Renal cortical epithelial cell (primary cell): ENCODE measurements around the gene HSF2BP. TPM values are rescaled to one million over a fixed set of nuclear protein-coding genes. Genes with fewer than 3 reads are reported as not detected.
"Not testable (repeated sequence)": the region's sequence is repeated elsewhere in the genome, so short reads cannot be mapped to it uniquely, and the experiment has no call there.

Experiments used
- DNase-seq: peaks from one replicate; pipeline ENCODE4 v3.0.0-alpha.2; 2011; ENCODE audit warnings: low read depth
- total RNA-seq: library from RNA; depleted of rRNA; stranded (reverse); fragments of >200 nt; gene quantifications from 2 replicates; pipeline ENCODE4 v1.2.3, GENCODE V29; 2014

HSF2BP gene
- total RNA-seq, 1 donor from 2014 or later, result 2.6 TPM

DNA sequence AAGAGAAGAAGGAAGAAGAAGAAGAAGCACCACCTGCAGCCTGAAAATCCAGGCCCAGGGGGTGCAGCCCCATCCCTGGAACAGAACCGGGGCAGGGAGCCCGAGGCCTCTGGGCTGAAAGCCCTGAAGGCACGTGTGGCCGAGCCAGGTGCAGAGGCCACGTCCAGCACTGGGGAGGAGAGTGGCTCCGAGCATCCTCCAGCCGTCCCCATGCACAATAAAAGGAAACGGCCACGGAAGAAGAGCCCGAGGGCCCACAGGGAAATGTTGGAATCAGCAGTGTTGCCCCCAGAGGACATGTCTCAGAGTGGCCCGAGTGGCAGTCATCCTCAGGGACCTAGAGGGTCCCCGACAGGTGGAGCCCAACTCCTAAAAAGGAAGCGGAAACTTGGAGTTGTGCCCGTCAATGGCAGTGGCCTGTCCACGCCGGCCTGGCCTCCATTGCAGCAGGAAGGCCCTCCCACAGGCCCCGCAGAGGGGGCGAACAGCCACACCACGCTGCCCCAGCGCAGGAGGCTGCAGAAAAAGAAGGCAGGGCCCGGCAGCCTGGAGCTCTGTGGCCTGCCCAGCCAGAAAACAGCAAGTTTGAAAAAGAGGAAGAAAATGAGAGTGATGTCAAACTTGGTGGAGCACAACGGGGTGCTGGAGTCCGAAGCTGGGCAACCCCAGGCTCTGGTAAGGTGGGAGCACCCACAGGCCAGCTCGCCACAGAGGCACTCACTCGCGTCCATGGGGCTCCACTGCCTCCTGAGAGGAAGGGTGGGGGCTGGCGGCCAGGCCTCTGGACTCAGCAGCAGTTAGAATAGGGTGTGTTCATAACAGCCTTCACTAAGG, 28.5 kb upstream of the HSF2BP start:
- no peak for DNase-seq

DNA sequence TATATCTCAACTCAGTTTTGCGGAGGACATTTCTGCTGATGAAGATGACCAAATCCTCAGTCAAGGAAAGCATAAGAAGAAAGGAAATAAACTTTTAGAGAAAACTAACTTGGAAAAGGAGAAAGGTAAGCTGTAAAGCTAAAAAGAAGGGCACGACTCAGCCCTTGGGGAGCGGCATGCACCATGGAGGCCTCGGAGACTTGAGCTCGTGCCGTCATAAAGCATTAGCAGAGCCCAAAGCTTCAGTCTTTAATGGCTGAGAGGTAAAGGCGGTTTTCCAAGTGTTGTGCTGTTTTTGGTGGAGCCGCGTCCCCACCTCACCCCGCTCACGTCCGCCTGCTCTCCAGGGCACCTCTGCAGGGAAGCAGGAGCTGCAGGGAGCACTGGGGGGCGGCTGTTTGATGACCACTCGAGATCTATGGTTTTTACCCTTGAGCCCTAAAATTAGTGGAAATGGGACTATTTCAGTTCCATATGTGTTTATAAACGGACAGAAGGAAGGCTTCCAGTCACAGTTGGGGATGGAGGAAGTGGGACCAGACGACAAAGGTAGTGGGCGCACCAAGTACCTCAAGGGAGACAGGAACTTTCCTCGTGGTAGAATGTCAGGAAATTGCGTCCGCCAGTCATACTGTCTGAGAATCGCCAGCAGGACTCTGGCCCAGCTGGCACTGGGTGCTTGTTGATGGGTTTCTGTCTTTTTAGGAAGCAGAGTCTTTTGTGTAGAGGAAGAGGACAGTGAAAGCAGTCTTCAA, 27.7 kb upstream of the HSF2BP start:
- DNase-seq, result no peak

DNA sequence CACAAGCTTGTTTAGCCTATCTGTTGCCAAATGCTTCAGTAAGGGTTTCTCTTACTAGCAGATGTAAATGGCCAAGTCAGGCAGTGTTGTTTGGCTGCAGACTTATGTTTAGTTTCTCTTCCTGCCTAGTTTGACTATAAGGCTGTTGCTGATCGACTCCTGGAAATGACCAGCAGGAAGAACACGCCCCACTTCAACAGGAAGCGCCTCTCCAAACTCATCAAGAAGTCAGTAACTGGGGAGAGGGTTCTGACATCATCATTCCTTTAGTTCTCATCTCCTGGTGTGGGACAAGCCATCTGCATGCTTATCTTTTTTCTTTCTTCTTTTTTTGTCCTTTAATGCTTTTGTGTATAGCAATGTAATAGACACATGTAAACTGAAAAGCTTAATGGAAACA, 25.1 kb upstream of the HSF2BP start:
- DNase-seq, result no peak

DNA sequence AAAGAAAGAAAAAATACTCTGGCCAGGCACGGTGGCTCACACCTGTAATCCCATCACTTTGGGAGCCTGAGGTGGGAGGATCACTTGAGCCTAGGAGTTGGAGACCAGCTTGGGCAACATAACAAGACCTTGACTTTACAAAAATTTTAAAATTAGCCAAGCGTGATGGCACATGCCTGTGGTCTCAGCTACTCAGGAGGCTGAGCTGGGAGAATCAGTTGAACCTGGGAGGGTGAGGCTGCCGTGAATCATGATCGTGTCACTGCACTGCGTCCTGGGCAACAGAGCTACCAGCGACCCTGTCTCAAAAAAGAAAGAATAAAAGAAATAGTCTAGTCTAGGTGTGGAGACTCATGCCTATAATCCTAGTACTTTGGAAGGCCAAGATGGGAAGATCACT, 22.4 kb upstream of the HSF2BP start:
- DNase-seq, result peak; percentile 56

DNA sequence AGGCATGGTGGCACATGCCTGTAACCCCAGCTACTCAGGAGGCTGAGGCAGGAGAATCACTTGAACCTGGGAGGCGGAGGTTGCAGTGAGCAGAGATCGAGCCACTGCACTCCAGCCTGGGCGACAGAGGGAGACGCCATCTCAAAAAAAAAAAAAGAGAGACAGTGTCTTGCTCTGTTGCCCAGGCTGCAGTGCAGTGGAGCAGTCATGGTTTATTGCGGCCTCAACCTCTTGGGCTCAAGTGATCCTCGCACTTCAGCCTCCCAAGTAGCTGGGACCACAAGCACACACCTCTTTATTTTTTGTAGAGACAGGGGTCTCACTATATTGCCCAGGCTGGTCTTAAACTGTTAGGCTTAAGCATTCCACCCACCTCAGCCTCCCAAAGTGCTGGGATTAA, 21.1 kb upstream of the HSF2BP start:
- DNase-seq, result not testable (repeated sequence)

DNA sequence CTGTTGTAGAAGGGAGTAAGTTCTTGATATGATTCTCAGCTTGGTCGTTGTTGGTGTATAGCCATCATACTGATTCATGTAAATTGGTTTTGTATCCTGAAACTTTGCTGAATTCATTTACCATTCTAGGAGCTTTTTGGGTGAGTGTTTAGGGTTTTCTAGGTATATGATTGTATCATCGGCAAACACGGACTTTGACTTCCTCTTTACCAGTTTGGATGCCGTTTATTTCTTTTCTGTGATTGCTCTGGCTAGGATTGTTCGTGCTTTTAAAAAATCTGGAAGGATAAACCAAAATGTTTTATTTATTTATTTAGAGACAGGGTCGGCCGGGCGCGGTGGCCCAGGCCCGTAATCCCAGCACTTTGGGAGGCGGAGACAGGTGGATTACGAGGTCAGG, 20.7 kb upstream of the HSF2BP start:
- DNase-seq, result no peak

DNA sequence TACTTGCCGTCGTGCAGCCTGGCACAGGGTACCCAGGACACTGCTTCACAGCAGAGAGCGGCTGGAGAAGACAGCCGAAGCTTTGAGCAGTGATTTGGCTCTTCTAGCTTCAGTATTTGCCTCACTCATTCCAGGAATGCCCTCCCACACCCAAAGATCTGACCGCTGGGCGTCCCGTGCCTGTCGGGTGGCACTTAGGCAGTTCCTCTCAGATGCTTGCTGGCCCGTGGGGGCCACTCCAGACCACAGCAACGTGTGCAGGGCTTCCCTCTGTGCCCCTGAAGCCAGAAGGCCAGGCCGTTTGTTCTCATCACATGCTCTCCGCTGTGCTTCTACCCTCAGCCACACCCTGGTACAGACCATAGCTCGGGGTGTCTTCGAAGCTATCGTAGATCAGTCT, 17.1 kb upstream of the HSF2BP start:
- DNase-seq, result no peak

DNA sequence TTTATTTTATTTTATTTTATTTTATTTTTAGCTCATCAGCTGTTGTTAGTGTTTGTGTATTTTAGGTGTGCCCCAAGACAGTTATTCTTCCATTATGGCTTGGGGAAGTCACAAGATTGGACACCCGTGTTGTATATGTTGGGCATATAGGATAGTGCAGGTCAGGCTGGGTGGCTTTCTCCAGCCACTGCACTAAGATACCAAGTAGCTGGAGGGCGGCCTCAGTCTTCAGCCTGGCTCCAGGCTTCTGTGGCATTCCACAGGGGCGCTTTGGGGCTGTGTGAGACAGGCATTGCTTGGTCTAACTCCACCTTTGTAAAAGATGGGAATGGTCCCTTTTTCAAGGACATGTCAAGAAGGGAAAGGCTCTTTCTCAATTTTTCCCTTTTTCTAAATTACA, 16.6 kb upstream of the HSF2BP start:
- no peak for DNase-seq

DNA sequence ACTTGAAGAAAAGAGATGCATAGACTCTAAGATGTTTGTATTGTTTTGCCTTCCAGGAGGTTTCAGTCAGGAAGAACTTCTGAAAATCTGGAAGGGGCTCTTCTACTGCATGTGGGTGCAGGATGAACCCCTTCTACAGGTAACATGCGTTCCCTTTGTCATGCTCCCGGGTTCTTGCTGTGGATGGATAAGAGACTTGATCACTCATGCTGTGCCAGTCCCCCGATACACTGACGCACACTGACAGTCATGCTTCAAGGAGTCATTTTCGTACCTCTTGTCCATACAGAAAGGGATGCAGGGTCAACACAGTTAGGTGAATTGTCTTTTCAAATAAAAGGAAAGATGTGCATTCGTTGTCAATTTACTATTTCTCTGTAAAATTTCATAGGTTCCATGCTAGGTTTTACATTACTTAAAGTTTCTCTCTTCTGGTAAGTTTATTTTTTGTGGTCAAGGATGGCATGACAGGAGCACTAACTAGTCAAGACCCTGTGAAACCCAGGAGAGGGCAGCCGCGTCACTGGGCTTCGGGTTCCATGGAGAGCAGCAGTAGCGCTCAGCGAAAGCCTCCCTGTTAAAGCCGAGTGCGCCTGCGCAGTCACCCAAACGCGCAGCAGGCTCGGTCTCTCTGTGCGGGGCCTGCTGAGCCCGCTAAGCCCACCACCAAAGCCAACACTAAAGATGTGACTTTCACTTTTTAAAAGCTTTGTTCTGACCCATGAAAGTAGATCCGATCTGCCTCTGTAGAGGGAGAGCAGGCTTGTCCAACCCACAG, 10.7 kb upstream of the HSF2BP start:
- DNase-seq, result no peak

DNA sequence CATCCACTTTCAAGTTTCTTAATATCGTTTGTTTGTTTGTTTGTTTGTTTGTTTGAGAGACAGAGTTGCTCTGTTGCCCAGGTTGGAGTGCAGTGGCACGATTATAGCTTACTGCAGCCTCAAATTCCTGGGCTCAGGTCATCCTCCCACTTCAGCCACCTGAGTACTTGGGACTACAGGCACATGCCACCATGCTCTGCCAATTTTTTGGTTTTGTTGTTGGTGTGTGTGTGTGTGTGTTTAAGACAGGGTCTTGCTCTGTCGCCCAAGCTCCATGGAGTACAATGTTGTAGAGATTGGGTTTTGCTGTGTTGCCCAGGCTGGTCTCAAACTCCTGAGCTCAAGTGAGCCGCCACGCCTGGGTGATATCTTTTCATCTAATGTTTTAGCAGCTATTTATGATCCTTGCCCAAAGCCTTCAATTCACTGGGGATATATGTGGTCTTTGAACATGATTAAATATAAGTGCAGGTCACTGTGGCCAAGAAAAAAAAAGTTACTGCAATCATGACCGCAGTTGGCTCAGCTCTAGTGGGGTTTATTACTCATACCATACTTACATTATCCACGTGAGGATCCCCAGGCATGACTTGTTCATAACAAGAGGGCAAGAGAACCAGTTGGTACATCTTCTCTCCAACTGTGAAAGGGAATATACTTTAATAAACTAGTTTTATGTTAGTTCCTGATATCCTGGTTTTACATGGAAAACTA, 8.1 kb upstream of the HSF2BP start:
- DNase-seq, result no peak

DNA sequence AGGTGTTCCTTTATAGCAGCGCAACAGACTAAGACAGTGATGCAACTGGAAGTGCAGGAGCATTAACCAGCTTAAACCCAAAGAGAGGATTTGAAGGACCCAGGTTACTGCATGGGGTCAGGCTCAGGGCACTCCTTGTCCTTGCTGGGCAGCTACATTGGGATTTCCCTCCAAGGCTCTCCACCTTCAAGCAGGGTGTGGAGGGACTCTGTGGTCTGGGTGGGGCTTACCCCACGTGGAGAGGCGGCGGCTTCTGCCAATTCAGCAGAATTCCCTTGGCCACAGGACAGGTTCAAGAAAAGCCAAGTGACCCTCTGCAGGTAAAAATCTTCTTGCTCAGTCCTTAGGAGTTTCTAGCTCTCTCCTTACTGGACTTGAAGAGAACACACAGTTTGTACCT, 6.6 kb upstream of the HSF2BP start:
- no peak for DNase-seq

DNA sequence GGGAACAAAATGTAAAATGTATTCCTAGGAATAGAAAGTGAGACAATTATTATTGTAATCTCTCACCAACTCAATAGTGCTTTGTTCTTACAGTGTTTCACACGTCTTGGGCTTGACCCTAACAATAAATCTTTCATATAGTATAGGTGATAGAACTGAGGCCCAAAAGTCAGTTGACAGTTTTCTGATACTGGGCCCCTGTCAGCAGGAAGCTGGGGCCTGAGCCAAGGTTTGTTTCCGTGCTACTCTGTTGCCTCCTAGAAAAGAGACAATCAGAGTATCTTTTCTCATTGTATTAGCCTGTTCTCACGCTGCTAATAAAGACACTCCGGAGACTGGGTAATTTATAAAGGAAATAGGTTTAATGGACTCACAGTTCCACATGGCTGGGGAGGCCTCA, 5.1 kb upstream of the HSF2BP start:
- DNase-seq, result no peak

DNA sequence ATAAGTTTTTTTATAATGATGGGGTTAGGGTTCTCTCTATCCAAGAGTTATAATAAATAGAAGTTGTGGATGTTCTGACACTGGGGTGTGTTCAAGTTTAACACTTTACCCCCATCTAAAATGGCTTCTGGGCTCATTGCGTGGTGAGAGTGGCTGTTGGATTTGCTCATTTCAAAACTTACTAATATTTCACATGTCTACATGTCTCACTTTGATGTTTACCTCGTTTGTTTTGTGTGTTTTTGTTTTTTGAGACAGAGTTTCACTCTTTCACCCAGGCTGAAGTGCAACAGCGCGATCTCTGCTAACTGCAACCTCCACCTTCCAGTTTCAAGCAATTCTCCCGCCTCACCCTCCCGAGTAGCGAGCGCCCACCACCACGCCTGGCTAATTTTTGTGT, 3.7 kb upstream of the HSF2BP start:
- no peak for DNase-seq

DNA sequence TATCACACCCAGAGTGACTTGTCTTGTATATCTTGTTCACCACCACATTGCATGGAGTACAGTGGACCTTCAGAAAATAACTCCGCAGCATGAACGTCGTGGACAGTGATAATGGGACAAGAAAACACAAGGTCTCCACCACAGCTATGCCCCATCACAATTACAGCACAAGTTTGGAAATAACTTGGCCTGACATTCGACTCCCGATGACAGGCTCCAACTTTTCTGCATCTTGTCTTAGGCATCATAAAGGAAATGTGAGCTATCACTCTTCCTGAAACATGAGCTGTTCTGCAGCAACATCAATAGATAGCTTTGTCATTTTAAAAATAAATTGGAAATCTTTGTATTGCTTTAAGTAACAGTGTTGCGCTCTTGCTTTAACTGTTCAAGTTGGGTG, 3.0 kb upstream of the HSF2BP start:
- DNase-seq, result no peak

DNA sequence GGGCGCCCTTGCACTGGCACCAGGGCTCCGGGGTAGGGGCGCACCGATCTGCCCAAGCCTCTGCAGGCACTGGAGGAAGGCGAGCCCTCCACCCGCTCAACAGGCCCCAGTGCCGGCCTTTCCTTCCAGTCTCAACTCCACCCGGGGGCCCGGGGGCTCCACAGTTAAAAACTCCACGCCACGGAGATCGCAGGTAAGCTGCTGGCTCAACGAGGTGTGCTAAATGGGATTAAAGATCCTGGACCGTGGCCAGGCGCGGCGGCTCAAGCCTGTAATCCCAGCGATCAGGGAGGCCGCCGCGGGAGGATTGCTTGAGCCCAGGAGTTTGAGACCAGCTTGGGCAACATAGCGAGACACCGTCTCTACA, 536 bp downstream of the HSF2BP start:
- no peak for DNase-seq

DNA sequence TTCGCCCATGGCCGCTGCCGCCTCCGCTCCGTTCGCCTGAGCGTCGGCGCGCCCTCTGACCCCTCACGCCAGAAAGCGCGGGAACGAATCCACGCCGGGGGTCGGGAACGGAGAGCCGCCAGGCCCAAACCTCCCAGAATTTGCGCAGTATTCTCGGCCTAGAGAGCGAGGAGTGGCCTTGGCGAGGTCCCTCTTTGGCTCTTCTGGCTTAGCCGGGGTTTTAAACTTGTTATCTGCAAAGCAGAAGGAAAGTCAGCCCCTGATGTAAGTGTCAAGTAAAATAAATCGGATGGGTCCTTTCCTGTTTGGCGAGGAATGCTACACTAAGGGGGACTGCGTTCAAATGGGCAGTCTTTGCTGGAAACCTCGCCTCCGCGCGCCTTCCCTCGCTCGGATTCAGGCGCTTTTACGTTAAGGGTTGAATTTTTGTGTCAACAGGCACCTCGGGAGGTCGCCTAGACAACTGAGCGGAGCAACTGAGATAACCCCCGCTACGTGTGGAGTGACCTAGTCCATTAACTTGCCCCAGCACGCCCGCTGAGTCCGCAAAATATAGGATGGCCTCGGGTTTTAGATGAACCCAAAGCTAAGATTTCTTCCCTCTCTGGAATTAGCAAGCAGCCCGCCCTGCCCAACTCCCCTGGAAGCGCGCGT, 1.1 kb downstream of the HSF2BP start:
- DNase-seq, result no peak

DNA sequence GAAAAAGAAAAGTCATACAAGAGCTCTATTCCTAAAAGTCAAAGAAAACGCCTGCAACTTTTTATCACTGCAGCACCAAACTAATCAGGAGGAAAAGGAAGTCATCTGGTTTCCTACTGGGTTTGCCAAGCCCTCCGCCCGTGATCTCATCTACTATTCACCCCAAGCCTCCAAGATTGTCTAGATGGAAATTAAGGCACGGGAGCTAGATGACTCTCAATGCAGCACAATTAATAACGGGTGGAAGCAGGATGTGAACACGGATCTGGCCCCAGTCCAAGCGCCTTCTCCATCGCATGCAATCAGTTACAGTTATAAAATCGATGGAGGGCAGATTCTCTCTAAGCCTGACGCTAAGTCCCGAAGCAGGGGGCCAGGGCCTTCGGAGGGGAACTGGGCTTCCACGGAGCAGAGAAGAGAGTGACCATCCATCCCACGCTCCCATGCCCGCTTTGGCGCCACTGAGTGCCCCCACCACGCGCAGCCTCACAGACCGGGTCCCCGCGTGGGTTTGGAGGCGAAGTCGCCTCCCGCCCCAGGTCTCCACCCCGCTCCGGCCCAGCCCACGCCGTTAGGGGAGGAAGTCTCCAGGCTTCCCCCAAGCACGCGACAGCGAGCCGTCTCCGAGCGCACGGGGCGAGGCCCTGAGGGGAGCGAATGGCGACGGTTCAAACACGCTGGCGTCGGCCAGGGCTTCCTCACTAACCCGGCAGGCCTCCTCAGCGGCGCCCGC, 1.8 kb downstream of the HSF2BP start:
- no peak for DNase-seq

DNA sequence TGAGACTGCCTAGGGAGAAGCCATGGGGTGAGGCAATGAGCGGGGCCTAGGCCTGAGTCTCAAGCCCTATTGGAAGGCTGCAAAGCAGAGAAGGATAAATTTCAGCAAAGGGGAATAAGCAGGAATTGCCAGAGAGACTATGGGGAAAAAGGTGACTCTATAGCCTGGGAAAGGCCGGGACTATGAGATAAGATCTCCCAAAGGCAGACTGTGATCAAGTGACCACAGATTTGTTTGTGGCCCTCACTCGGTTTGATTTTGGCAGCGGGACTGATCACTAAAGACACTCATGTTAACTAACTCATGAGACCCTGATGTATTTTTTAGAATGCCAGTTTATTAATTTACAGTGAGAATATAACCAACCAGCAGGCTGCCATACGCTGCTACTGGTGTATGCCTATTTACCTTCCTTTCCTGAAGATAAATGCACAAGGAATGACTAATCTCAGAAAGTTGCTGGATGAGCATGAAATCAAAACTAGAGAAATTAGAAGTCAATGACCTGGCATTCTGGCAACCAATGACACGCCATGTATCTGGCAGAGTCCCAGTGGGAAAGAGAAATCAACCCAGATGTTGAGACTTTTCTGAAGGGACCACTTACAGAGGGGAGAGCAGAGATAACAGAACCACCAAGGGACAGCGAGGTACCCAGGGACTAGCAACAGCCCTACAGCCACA, 4.3 kb downstream of the HSF2BP start:
- no peak for DNase-seq

DNA sequence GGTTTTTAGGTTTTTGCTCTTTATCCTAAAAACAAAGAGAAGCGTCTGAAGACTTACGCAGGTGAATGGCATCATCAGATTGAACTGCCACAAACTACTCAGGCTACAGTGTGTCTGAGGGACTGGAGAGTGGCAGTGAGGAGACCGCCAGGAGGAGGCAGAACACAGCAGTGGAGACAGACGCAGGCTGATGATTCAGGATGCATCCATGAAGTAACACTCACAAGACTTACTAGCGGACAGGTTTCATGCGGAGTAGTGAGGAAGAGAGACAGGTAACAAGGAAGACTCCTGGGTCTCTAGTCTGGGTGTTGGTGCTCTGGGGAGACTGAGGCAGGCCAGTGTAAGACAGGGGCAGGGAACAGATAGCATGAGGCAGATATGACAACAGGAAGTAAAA, 5.7 kb downstream of the HSF2BP start:
- no peak for DNase-seq

DNA sequence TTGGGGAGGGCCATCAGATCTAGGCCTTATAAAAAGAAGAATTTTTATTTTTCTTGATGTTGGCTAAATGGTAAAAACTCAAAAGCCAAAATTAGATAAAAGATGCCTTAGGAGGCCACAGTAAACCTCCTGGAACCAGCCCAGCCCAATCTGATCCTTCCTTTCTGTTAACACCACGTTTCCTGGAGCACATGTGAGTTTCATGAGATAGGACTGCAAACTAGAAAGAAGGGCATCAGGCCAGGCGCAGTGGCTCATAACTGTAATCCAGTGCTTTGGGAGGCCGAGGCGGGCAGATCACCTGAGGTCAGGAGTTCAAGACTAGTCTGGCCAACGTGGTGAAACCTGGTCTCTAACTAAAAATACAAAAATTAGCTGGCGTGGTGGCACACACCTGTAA, 6.7 kb downstream of the HSF2BP start:
- DNase-seq, result no peak
